Type B pancreatic cell (in vitro differentiated cells): ENCODE measurements around the gene MAP2K5. TPM values are rescaled to one million over a fixed set of nuclear protein-coding genes. Genes with fewer than 3 reads are reported as not detected.

Experiments used
- DNase-seq: peaks from one replicate; pipeline ENCODE4 v3.0.0; 2021; ENCODE audit warnings: mixed read lengths; ENCODE audit not compliant: unreplicated experiment; ENCODE audit errors: extremely low spot score
- H3K27ac Mint-ChIP-seq: 2 replicates; pipeline ENCODE4 v1.8.0; 2021; ENCODE audit warnings: mild to moderate bottlenecking, mixed read lengths
- H3K27me3 Mint-ChIP-seq: 2 replicates; pipeline ENCODE4 v1.8.0; 2021; ENCODE audit warnings: mixed read lengths
- H3K36me3 Mint-ChIP-seq: 2 replicates; pipeline ENCODE4 v1.8.0; 2021; ENCODE audit warnings: mixed read lengths
- H3K4me1 Mint-ChIP-seq: one replicate; pipeline ENCODE4 v1.8.0; 2021; ENCODE audit warnings: mixed read lengths; ENCODE audit not compliant: unreplicated experiment
- H3K4me3 Mint-ChIP-seq: 2 replicates; pipeline ENCODE4 v1.8.0; 2021; ENCODE audit warnings: mild to moderate bottlenecking, mixed read lengths
- H3K9me3 Mint-ChIP-seq: 2 replicates; pipeline ENCODE4 v1.8.0; 2021; ENCODE audit warnings: mixed read lengths
- total RNA-seq: library from RNA; stranded (reverse); gene quantifications from 2 replicates; pipeline ENCODE4 v1.2.1, GENCODE V29; 2021; ENCODE audit warnings: low replicate concordance
- TF ChIP-seq, protein P1 (sequence below): fragments of 200-600 bp; sonication (generic); conservative IDR thresholded peaks from 2 replicates; pipeline ENCODE4 v1.5.0; 2021; ENCODE audit warnings: antibody characterized with exemption, mild to moderate bottlenecking

Gene MAP2K5
- total RNA-seq, 1 donor from 2014 or later = 21.8 TPM

DNA sequence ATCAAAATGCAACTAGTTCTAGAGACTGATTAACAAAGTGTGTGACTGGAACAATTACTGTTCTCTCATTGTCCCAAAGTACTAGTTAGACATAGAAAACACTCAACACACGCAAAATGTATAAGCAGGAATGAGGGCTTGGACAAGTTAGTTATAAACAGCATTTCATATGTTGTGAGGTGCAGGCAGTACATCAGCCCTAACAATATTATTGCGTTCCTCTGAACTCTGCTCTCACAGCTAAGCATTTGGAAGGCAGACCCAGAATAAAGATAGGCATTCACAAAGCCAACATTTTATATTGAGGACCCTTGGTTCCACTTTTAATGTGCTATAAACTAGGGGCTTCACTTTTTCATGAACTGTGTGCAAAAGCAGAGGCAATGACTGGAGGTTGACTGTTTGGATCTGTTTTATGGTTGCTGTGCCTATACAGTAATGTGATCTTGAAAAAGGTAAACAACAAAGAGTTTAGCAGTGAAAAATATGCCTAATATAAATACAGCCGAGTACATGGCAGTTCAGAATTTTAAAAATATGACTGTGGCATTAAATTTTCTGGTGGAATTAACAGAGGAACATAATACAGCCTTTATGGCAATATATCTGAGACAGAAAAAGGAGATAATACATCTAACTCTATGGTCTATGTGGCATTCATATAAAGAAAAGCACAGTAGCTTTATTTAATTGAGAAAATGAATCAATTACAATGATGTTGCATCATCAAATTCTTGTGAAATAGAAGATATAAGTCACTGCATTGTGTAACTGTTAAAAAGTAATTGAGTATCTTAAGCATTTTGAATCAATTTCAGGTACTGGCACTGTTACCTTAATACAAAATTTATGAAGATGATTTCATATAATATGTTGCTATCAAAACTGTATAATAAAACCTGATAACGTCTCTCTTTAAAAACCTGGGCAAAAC lies 202.8 kb downstream of the MAP2K5 start:
- H3K27me3 Mint-ChIP-seq = no peaks in the 10 kb centered on the region
- TF ChIP-seq, protein P1, sequence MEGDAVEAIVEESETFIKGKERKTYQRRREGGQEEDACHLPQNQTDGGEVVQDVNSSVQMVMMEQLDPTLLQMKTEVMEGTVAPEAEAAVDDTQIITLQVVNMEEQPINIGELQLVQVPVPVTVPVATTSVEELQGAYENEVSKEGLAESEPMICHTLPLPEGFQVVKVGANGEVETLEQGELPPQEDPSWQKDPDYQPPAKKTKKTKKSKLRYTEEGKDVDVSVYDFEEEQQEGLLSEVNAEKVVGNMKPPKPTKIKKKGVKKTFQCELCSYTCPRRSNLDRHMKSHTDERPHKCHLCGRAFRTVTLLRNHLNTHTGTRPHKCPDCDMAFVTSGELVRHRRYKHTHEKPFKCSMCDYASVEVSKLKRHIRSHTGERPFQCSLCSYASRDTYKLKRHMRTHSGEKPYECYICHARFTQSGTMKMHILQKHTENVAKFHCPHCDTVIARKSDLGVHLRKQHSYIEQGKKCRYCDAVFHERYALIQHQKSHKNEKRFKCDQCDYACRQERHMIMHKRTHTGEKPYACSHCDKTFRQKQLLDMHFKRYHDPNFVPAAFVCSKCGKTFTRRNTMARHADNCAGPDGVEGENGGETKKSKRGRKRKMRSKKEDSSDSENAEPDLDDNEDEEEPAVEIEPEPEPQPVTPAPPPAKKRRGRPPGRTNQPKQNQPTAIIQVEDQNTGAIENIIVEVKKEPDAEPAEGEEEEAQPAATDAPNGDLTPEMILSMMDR = no peak
- H3K36me3 Mint-ChIP-seq = peaks cover 3% of the 10 kb centered on the region
- no peaks in the 10 kb centered on the region for H3K9me3 Mint-ChIP-seq
- DNase-seq = no peak
- peak overlapping the region; percentile 27 for H3K4me3 Mint-ChIP-seq
- peaks cover 26% of the 10 kb centered on the region for H3K4me1 Mint-ChIP-seq
- H3K27ac Mint-ChIP-seq = peak overlapping the region; percentile 75

DNA sequence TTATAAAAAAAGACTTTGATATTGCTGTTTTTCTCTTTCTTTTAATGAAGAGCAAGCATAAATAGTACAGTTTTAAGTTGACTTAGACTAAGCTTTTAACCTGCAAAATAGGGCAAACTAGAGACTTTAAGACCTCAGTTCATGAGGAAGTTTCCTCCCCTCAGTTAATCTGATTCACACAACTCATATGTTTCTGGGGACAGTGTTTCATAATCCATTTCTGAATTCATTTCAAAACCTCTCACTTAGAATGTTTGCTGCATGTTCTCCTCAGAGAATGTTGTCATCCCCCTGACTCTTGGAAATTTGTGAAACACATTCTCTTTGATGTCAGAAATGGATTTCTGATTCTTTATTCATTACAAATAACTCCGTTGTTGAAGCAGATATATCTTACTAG lies 203.5 kb downstream of the MAP2K5 start:
- TF ChIP-seq, protein P1 = no peak
- H3K4me3 Mint-ChIP-seq = peak overlapping the region; percentile 53
- H3K36me3 Mint-ChIP-seq = peaks cover 3% of the 10 kb centered on the region
- DNase-seq = no peak
- H3K9me3 Mint-ChIP-seq = peaks cover 4% of the 10 kb centered on the region
- H3K27me3 Mint-ChIP-seq = no peaks in the 10 kb centered on the region
- peak overlapping the region; percentile 75 for H3K27ac Mint-ChIP-seq
- H3K4me1 Mint-ChIP-seq = peaks cover 26% of the 10 kb centered on the region

DNA sequence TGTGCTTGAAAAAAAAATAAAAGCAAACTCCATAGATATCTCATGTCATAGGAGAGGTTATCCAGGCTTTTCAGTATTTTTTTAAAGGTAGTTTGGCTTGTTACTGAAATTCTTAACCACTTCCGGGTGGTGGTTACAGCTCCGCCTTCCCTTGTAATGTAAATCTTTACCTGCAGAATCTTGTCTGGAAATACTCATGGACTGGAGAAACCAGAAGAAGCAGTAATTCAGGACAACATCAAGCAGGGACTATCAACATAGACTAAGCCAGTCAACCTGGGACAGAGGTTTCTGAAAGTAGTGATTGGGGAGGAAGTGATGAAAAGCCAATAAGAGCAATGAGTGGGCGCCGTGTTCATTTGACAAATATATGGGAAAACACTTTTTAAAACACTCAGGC lies 203.9 kb downstream of the MAP2K5 start:
- DNase-seq = no peak
- Mint-ChIP-seq H3K4me3 (peak overlapping the region; percentile 53), H3K36me3 (peaks cover 3% of the 10 kb centered on the region), H3K27ac (peak overlapping the region; percentile 75), H3K4me1 (peaks cover 26% of the 10 kb centered on the region), H3K9me3 (peaks cover 4% of the 10 kb centered on the region), H3K27me3 (no peaks in the 10 kb centered on the region)
- TF ChIP-seq, protein P1 = no peak

DNA sequence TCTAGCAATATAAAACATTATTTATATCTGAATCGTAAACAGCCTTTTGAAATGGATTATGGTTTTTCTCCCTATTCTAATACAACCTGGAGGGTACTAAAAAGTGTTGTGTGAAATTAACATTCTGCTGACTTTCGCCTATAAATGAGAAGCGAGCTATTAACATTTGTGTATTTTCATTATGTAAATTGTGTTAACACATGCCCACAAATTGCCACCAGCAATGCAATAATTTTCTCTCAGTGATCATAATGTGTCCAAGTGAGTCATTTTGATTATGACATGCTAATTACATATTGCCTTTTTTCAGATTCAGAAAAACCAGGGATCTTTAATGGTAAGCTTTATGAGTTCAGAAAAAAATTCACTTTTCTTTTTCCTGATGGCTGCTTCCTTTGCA lies 205.4 kb downstream of the MAP2K5 start:
- Mint-ChIP-seq H3K4me3 (no peak overlapping the region), H3K27me3 (no peaks in the 10 kb centered on the region)

DNA sequence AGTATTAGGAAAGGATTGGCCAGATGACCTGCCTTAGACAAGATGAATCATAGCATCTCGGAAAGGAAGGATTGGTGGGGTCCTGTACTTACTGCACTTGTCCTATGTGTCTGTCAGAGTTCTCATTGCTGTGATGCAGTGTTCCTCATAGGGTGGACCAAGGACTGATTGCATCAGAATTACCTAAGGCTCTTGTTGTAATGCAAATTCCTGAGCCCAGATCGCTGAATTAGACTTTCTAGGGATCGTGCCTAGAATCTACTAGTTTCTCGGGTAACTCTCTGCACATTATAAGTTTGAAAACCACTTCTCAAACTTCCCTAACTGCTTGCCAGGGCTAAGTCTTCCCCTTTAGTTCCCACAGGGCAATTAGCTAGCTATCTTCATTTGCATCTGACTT lies 207.9 kb downstream of the MAP2K5 start:
- TF ChIP-seq, protein P1 = no peak
- Mint-ChIP-seq H3K27me3 (peaks cover 3% of the 10 kb centered on the region), H3K4me1 (peaks cover 6% of the 10 kb centered on the region), H3K27ac (no peak overlapping the region), H3K9me3 (peaks cover 4% of the 10 kb centered on the region), H3K36me3 (peaks cover 3% of the 10 kb centered on the region), H3K4me3 (peak overlapping the region; percentile 9)
- DNase-seq = no peak

More for the DNA sequence above, 205.4 kb downstream of the MAP2K5 start:
- peaks cover 4% of the 10 kb centered on the region for H3K9me3 Mint-ChIP-seq
- TF ChIP-seq, protein P1 = no peak
- no peak for DNase-seq
- peaks cover 3% of the 10 kb centered on the region for H3K36me3 Mint-ChIP-seq
- no peak overlapping the region for H3K27ac Mint-ChIP-seq
- peaks cover 24% of the 10 kb centered on the region for H3K4me1 Mint-ChIP-seq
